HEK293 (cell line): ENCODE data around the gene LHX2.

ENCODE experiments used
- CTCF ChIA-PET: fragments of 350-600 bp; formaldehyde crosslinking; extraction: SDS; loops from one replicate; lab custom pipeline; 2021; ENCODE audit warnings: antibody characterized with exemption; lab: Yijun Ruan, JAX
- POLR2A ChIA-PET: fragments of 300-600 bp; formaldehyde crosslinking; extraction: SDS; loops from one replicate; lab custom pipeline; 2020; ENCODE audit warnings: antibody characterized with exemption, inconsistent platforms; lab: Yijun Ruan, JAX
- H3K27ac ChIP-seq: fragments of 200-500 bp; sonication (Bioruptor generic); 2 replicates; pipeline ENCODE4 v1.5.1; 2014; ENCODE audit warnings: low read depth, low read length, control low read depth, inconsistent platforms; ENCODE audit errors: extremely low read depth
- H3K36me3 ChIP-seq, 2 experiments: fragments of 200-500 bp in 1 of 2; sonication (Bioruptor generic) in 1 of 2; 1 replicate in 1 of 2; 2 replicates in 1 of 2; pipeline ENCODE4 v1.5.1; 2014 to 2017; ENCODE audit warnings: inconsistent platforms in 2 of 2, low read length in 2 of 2; ENCODE audit not compliant: control insufficient read depth in 2 of 2, insufficient read depth in 1 of 2
- H3K4me1 ChIP-seq: fragments of 200-500 bp; sonication (Bioruptor generic); 2 replicates; pipeline ENCODE4 v1.5.1; 2014; ENCODE audit warnings: mild to moderate bottlenecking, low read length, inconsistent platforms; ENCODE audit not compliant: control insufficient read depth, insufficient read depth
- H3K4me3 ChIP-seq: 2 replicates; pipeline ENCODE4 v1.5.1; 2011; ENCODE audit warnings: low read depth, mild to moderate bottlenecking, control low read depth, low read length, moderate library complexity
- H3K9me3 ChIP-seq: fragments of 200-500 bp; sonication (Bioruptor generic); 2 replicates; pipeline ENCODE4 v1.5.1; 2014; ENCODE audit warnings: low read depth, low read length, inconsistent platforms; ENCODE audit not compliant: control insufficient read depth, insufficient read depth
- FEZF1 ChIP-seq: fragments of 450-650 bp; formaldehyde crosslinking; IDR thresholded peaks from 2 replicates; pipeline ENCODE4 v1.5.1; 2016; ENCODE audit warnings: missing biosample characterization, missing genetic modification characterization
- HOXC10 ChIP-seq: sonication (generic); formaldehyde crosslinking; IDR thresholded peaks from 2 replicates; pipeline ENCODE4 v1.8.1; 2023; ENCODE audit warnings: mild to moderate bottlenecking, missing genetic modification reagents
- PBX3 ChIP-seq: sonication (generic); formaldehyde crosslinking; IDR thresholded peaks from 2 replicates; pipeline ENCODE4 v1.8.1; 2022; ENCODE audit warnings: mild to moderate bottlenecking, moderate library complexity, missing genetic modification reagents
- ZFP37 ChIP-seq: fragments of 450-650 bp; formaldehyde crosslinking; IDR thresholded peaks from 2 replicates; pipeline ENCODE4 v1.5.1; 2016; ENCODE audit warnings: missing biosample characterization, missing genetic modification characterization
- ZNF132 ChIP-seq: fragments of 450-650 bp; formaldehyde crosslinking; IDR thresholded peaks from 2 replicates; pipeline ENCODE4 v1.5.1; 2017; ENCODE audit warnings: missing biosample characterization, missing genetic modification characterization, borderline replicate concordance
- ZNF169 ChIP-seq: fragments of 450-650 bp; formaldehyde crosslinking; IDR thresholded peaks from 2 replicates; pipeline ENCODE4 v1.5.1; 2016; ENCODE audit warnings: missing biosample characterization, missing genetic modification characterization
- ZNF335 ChIP-seq: fragments of 450-650 bp; formaldehyde crosslinking; conservative IDR thresholded peaks from 2 replicates; pipeline ENCODE4 v1.5.1; 2016; ENCODE audit warnings: missing biosample characterization, missing genetic modification characterization
- ZNF624 ChIP-seq: fragments of 450-650 bp; formaldehyde crosslinking; IDR thresholded peaks from 2 replicates; pipeline ENCODE4 v1.5.1; 2017; ENCODE audit warnings: missing biosample characterization, missing genetic modification characterization
- ZNF654 ChIP-seq: fragments of 450-650 bp; formaldehyde crosslinking; IDR thresholded peaks from 2 replicates; pipeline ENCODE4 v1.5.1; 2016; ENCODE audit warnings: low read depth, missing biosample characterization, missing genetic modification characterization
- ZNF768 ChIP-seq: fragments of 450-650 bp; formaldehyde crosslinking; IDR thresholded peaks from 2 replicates; pipeline ENCODE4 v1.5.1; 2018; ENCODE audit warnings: missing biosample characterization, mild to moderate bottlenecking, missing genetic modification characterization
- ZXDB ChIP-seq: fragments of 450-650 bp; formaldehyde crosslinking; IDR thresholded peaks from 2 replicates; pipeline ENCODE4 v1.5.1; 2016; ENCODE audit warnings: missing biosample characterization, missing genetic modification characterization

The LHX2 gene

GRCh38 chr9:124022201-124023121 is 10.9 kb downstream of the LHX2 start (continued):
- no peak for TF ChIP-seq ZNF654 (tag by site-specific recombination)
- TF ChIP-seq, all 188 proteins: peak for 0

- Histone ChIP-seq H3K4me1 (no peaks in the 10 kb centered on the region; the same call in 1 of the 2 replicates), H3K9me3 (no peaks in the 10 kb centered on the region), H3K27ac (no peak overlapping the region), H3K36me3 (peaks cover 0 to 31% of the 10 kb centered on the region in 2 experiments; a peak in 1 of 3 replicates), H3K4me3 (no peak overlapping the region)
- ChIA-PET POLR2A (no interaction called here), CTCF (no interaction called here)
- TF ChIP-seq ZNF169 (no peak), ZNF624 (no peak)
Observed at GRCh38 chr9:124024107-124024506, 12.5 kb downstream of the LHX2 start.

DNA sequence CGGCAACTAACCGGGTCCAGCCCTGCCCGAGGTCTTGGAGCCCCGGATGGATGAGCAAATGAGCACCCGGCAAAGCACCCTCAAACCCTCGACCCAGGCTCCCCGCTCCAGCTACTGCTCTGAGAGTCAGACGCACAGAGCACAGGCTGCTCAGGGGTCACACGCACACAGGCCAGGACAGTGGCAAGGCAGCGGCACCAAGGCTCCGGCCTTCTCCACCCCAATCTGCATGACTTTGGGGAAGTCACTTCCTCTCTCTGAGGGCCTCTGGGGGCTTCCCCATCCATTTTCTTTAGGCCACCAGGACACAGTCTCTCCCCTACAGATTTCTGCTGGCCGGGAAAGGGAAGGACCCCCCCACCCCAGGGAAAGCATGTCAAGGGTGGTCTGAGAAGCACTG is 18.0 kb downstream of the LHX2 start:
- peaks cover 0 to 9% of the 10 kb centered on the region in 2 experiments; a peak in 1 of 3 replicates for H3K36me3 ChIP-seq
- H3K4me1 ChIP-seq, result no peaks in the 10 kb centered on the region
- no peak overlapping the region for H3K27ac ChIP-seq
- TF ChIP-seq ZNF132 (no peak), PBX3 (CRISPR knock-in tag) (no peak)
- TF ChIP-seq, all 188 proteins: peak for 0
- Histone ChIP-seq H3K9me3 (no peaks in the 10 kb centered on the region), H3K4me3 (no peak overlapping the region)
- ChIA-PET CTCF (interaction anchor here (0.7 kb wide), 1 partner anchor 166 kb away, joined by 3 read pairs; no protein-coding TSS in a partner anchor), POLR2A (no interaction called here)

DNA sequence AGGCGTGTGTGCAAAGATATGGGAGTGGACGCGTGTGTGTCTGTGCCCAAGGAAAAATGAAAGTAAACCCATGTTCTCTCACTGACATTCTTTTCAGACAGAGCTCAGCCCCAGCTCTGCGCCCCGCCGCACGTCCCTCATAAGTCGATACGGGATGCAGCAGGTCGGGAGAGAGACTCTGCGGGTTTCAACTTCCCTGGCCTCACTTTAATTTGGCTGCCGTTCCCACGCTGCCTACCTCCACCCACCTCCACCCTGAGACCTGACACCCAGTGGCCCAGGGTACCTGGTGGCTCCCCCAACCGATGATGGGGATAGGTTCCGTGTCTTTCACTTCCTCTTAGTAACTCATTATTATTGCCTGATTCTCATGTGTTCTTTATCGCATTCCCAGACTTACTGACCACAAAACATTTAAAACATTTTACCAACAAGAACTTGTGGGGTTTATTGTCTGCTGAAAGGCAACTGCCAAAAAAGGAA is 19.4 kb downstream of the LHX2 start:
- no peak for TF ChIP-seq ZFP37 (tag by site-specific recombination)
- TF ChIP-seq ZNF335, result no peak
- TF ChIP-seq ZXDB (tag by site-specific recombination), result no peak
- no peak for TF ChIP-seq FEZF1 (tag by site-specific recombination)
- no peak for TF ChIP-seq HOXC10 (CRISPR knock-in tag)
- TF ChIP-seq, all 188 proteins: peak for 0
- H3K9me3 ChIP-seq, result no peaks in the 10 kb centered on the region
- no peak overlapping the region for H3K27ac ChIP-seq
- ChIA-PET CTCF (interaction anchor here (1.7 kb wide), 1 partner anchor 10 kb away, joined by 8 read pairs; no protein-coding TSS in a partner anchor), POLR2A (no interaction called here)
- H3K4me1 ChIP-seq, result no peaks in the 10 kb centered on the region
- H3K4me3 ChIP-seq, result no peak overlapping the region
- H3K36me3 ChIP-seq, result peaks cover 0 to 5% of the 10 kb centered on the region in 2 experiments; a peak in 1 of 3 replicates

DNA sequence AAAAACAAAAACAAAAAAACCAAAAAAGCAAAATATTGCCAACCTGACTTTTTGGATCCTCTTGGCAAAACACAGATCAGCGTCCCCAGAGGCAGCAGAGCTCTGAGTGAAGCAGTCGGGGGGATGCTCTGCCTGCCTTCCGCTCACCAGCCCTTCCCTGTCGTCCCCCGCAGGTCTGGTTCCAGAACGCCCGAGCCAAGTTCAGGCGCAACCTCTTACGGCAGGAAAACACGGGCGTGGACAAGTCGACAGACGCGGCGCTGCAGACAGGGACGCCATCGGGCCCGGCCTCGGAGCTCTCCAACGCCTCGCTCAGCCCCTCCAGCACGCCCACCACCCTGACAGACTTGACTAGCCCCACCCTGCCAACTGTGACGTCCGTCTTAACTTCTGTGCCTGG is 20.7 kb downstream of the LHX2 start:
- peaks cover 0 to 5% of the 10 kb centered on the region in 2 experiments; a peak in 1 of 3 replicates for H3K36me3 ChIP-seq
- TF ChIP-seq ZNF768 (tag by site-specific recombination), result no peak
- ChIA-PET CTCF (interaction anchor here (1.7 kb wide), 1 partner anchor 9 kb away, joined by 8 read pairs; no protein-coding TSS in a partner anchor), POLR2A (no interaction called here)
- no peaks in the 10 kb centered on the region for H3K9me3 ChIP-seq
- no peak overlapping the region for H3K27ac ChIP-seq
- H3K4me1 ChIP-seq, result no peaks in the 10 kb centered on the region
- no peak overlapping the region for H3K4me3 ChIP-seq
